ENCODE data around the gene WSCD2. TPM values are rescaled to one million over a fixed set of nuclear protein-coding genes. Genes with fewer than 3 reads are reported as not detected.

WSCD2 gene
- total RNA-seq, 3 donors from 2014 or later = 0.53 to 2.0 (median 0.72) TPM

DNA sequence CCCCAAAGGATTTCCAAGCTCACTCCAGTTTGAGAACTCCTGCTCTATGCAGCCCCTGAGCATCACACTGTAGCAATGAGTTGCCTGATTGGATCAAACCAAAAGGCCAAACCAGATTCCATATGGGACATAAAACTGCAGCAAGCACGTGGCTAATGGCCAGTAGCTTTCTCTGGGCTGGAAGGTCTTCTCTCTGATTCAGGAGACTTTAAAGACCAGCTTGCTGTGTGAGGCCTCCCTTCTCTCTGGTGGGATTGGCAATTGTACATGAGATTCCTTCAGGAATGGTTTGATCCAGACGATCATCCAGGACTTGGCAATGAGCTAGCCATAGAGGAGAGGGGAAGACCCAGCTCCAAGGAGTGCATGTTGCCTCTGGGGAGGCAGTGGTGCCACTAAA, 50.2 kb downstream of the WSCD2 start:
- no peak for TF ChIP-seq CTCF (IDR thresholded peaks at IDR 0.05)
- intact Hi-C loops (cut with DNase I, micrococcal nuclease) = no loop called here
- no peaks in the 10 kb centered on the region for H3K9me3 ChIP-seq
- DNase-seq = no peak
- no peaks in the 10 kb centered on the region for H3K36me3 ChIP-seq (ENCODE audit: low read depth)
- H3K4me1 ChIP-seq (ENCODE audit: low read depth) = no peaks in the 10 kb centered on the region
- H3K4me3 ChIP-seq = no peak overlapping the region
- ATAC-seq = no peak

- no peak for ATAC-seq
- intact Hi-C loops (cut with DNase I, micrococcal nuclease) = no loop called here
- Histone ChIP-seq H3K4me1 (ENCODE audit: low read depth) (no peaks in the 10 kb centered on the region), H3K36me3 (ENCODE audit: low read depth) (no peaks in the 10 kb centered on the region), H3K4me3 (no peak overlapping the region), H3K9me3 (no peaks in the 10 kb centered on the region)
- DNase-seq = no peak
- TF ChIP-seq CTCF (IDR thresholded peaks at IDR 0.05) = no peak
Observed at GRCh38 chr12:108180255-108181094, 51.4 kb downstream of the WSCD2 start.

DNA sequence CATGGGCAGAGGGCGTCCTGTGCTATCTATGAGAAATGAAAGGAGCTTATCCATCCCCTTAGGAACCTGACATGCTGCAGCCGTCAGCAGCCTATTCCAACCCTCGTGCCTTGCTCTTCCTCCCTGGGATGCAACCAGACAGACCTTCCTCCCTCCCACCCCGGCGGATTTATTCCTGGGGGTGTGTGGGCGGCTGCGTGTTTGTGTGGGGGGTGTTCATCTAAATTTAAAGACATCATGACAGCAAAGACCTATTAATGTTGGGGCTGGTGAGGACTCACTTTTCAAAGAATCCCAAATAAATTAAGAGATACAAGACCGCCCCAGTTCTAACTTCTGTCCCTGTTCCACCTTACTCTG, 52.0 kb downstream of the WSCD2 start:
- Histone ChIP-seq H3K36me3 (ENCODE audit: low read depth) (no peaks in the 10 kb centered on the region), H3K4me3 (no peak overlapping the region), H3K4me1 (ENCODE audit: low read depth) (no peaks in the 10 kb centered on the region), H3K9me3 (no peaks in the 10 kb centered on the region)
- intact Hi-C loops (cut with DNase I, micrococcal nuclease) = no loop called here
- DNase-seq (no peak), ATAC-seq (no peak)
- no peak for TF ChIP-seq CTCF (IDR thresholded peaks at IDR 0.05)

DNA sequence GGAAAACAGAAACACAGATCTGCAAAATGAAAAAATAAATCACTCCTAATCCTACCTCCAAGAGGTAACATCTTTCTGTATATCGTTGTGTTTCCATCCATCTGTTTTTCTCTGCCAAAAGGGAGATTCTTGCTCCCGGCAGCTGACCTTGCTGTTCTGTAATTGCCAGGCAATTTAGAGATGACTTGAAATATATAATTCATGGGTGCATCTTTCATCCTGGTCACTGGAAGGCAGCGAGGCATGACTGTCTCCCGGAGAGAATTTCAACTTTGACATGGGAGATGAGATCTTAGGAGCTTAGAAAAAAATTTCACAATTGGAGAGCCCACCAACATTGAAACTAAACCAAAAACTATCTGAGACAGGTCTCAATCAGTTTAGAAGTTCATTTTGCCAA, 53.0 kb downstream of the WSCD2 start:
- no peaks in the 10 kb centered on the region for H3K4me1 ChIP-seq (ENCODE audit: low read depth)
- ATAC-seq (no peak), DNase-seq (no peak)
- intact Hi-C loops (cut with DNase I, micrococcal nuclease) = no loop called here
- no peak overlapping the region for H3K4me3 ChIP-seq
- TF ChIP-seq CTCF (IDR thresholded peaks at IDR 0.05) = no peak
- no peaks in the 10 kb centered on the region for H3K9me3 ChIP-seq
- H3K36me3 ChIP-seq (ENCODE audit: low read depth) = no peaks in the 10 kb centered on the region

DNA sequence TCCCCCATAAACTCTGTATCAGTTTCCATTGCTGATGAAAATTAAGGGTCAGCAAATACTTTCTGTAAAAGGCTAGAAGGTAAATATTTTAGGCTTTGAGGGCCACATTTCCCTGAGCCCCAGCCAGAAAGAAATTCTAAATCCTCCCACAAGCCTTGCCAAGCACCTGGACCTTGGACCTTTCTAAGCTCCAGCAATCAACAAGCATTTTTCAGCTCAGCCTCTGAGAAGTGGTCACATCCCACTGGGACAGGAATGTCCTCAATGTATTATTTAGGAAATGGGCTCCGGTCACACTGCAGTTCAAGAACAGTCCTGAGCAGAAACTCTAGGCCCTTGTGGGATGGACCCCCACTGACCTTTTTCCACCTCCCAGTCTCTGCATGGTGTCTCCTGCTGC, 55.9 kb downstream of the WSCD2 start:
- no peak for TF ChIP-seq CTCF (IDR thresholded peaks at IDR 0.05)
- H3K4me1 ChIP-seq (ENCODE audit: low read depth) = no peaks in the 10 kb centered on the region
- H3K4me3 ChIP-seq = no peak overlapping the region
- DNase-seq = no peak
- no peak for ATAC-seq
- H3K9me3 ChIP-seq = no peaks in the 10 kb centered on the region
- intact Hi-C loops (cut with DNase I, micrococcal nuclease) = no loop called here
- H3K36me3 ChIP-seq (ENCODE audit: low read depth) = no peaks in the 10 kb centered on the region

All from mucosa of descending colon (tissue), 3 donors.